GM20000 (cell line): ENCODE measurements around the gene INPP5A.
A peak's percentile ranks its signal among the peaks of the same experiment; 100 is the strongest.

Experiments
- DNase-seq: peaks from one replicate; pipeline ENCODE4 v3.0.0; 2012; ENCODE audit warnings: low spot score
- TF ChIP-seq, protein P1 (sequence below): IDR thresholded peaks from 2 replicates; pipeline ENCODE4 v1.5.1; 2012; ENCODE audit warnings: mild to moderate bottlenecking, control low read depth; ENCODE audit errors: extremely low read depth, missing control alignments

The INPP5A gene

DNA sequence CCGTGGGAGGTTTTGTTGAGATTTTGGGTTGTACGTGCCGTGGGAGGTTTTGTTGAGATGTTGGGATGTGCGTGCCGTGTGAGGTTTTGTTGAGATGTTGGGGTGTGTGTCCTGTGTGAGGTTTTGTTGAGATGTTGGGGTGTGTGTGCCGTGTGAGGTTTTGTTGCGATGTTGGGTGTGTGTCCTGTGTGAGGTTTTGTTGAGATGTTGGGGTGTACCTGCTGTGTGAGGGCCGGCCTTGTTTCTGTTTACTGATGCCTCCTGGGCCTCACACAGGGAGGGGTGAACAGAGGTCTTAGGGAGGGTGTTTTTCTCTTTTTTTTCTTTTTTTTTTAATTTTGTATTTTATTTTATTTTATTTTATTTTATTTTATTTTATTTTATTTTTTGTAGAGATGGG lies 36.7 kb downstream of the INPP5A start:
- TF ChIP-seq, protein P1, sequence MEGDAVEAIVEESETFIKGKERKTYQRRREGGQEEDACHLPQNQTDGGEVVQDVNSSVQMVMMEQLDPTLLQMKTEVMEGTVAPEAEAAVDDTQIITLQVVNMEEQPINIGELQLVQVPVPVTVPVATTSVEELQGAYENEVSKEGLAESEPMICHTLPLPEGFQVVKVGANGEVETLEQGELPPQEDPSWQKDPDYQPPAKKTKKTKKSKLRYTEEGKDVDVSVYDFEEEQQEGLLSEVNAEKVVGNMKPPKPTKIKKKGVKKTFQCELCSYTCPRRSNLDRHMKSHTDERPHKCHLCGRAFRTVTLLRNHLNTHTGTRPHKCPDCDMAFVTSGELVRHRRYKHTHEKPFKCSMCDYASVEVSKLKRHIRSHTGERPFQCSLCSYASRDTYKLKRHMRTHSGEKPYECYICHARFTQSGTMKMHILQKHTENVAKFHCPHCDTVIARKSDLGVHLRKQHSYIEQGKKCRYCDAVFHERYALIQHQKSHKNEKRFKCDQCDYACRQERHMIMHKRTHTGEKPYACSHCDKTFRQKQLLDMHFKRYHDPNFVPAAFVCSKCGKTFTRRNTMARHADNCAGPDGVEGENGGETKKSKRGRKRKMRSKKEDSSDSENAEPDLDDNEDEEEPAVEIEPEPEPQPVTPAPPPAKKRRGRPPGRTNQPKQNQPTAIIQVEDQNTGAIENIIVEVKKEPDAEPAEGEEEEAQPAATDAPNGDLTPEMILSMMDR: no peak
- no peak for DNase-seq

DNA sequence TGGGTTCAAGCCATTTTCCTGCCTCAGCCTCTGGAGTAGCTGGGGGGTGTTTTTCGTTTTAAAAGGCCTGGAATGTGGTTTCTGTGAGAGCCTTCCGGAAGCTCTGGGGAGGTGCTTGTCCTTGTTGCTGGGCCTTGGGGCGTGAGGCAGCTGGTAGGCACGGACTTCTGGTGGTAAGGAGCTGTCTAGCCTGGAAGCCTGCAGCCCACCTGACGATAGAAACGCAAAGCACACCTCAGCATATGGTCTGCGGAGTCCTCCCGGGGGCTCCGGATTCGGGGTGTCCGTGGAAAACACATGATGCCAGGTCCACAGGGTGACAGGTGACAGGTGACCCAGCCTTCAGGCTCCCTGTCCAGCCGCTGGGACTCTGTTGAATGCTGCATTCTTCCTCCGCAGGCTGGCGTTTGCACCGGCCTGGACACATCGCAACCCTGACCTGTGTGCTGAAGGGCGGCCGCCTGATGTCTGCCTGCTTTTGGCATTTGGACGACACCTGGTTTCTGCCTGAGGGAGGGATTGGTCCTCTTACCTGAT lies 37.3 kb downstream of the INPP5A start:
- DNase-seq: no peak
- TF ChIP-seq, protein P1: no peak

DNA sequence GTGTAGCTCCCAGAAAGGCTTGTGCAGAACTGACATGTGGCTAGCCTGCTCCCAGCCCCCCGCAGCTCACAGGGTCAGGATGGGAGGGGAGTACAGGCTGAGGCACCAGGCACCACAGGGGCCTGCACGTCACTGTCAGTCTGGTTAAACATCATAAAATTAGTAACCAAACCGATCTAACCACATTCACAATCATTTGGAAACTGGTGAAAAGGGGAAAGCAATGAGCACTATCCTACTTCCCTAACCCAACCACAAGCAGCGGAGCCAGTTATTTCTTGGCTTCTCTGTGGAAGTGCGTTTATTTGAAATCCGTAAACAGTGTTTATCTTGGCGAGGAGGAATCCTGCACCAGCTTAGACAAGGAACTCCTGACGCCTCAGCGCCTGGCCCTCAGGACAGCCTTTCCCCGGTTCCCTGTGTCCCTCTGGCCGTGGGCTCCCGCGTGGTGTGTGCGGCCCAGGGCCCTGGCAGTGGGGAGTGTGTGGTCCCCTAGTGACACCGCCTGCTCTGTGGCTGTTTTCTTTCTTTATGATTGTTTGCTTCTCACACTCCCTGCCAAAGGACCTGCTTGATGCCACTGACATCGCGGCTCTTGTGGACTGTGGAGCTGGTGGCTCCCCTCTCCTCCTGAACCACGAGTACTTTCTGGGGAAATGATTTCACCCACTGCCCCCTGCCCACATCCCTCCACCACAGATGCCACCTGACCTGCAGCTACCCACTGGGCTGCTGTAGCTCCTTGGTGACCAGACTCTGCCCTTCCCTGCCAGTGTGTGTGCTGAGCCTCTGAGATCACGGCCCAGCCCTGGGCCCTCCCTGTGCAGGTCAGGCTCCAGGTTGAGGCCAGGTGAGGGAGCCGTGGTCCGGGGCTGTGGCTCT lies 38.0 kb downstream of the INPP5A start:
- TF ChIP-seq, protein P1: no peak
- DNase-seq: peak; percentile 71

DNA sequence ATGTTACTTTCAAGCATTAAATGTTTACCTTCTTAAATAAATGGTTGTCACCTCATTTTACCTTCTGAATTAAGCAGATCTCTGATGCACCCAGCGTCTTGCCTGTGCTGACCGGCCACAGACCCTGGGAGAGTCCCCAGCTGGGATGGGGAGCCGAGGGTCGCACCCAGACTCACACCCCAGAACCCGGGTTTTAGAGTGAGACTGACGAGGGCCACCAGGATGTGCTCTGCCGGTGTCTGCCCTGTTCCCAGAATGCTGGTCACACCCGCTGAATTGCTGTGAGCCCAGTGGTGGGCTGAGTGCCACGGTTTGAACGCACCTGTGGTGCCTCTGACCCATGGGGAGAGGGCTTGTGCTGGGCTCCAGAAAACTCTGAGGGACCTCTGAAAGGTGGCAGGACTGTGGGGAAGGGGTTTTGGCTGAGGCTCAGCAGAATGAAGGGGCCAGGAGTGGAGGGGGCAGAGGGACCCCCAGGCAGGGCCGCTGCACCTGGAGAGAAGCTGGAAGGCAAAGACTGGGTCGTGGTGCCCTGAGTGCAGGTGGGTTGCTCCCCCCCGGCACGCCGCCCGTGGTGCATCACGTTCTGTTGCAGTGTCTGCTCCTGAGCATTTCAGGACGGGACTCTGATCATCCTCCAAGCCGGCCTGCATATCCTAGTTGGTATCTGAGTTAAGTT lies 39.2 kb downstream of the INPP5A start:
- TF ChIP-seq, protein P1: no peak

DNA sequence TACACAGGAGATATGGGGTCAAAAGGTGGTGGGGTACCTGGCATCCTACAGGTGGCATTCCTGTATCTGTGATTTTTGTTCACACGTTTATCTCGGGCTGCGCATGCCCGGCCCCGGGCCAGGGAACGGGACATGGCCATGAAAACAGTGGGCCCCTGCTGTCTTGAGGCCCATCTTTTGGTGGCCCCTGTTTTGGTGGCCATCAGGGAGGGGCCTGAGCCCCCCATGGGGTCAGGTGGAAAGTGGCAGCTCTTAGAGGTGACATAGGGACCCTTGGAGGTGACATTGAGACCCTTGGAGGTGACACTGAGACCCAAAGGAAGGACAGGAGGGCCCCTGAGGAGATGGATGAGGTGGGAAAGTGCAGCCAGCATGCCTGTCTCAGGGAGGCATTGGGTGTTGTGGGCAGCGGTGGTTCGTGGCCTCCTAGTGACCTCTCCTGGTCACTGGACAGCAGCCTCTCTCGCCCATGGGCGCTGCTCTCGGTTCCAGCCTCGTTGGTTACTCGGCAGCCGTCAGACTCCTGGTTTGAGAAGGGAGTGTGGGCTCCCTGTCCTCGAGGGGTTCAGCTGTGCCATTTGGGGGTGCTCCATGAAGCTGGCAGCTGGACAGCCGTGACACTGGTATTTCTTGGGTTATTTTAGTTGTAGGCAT lies 39.9 kb downstream of the INPP5A start:
- TF ChIP-seq, protein P1: no peak
- DNase-seq: no peak

More for the DNA sequence above, 39.2 kb downstream of the INPP5A start:
- no peak for DNase-seq

DNA sequence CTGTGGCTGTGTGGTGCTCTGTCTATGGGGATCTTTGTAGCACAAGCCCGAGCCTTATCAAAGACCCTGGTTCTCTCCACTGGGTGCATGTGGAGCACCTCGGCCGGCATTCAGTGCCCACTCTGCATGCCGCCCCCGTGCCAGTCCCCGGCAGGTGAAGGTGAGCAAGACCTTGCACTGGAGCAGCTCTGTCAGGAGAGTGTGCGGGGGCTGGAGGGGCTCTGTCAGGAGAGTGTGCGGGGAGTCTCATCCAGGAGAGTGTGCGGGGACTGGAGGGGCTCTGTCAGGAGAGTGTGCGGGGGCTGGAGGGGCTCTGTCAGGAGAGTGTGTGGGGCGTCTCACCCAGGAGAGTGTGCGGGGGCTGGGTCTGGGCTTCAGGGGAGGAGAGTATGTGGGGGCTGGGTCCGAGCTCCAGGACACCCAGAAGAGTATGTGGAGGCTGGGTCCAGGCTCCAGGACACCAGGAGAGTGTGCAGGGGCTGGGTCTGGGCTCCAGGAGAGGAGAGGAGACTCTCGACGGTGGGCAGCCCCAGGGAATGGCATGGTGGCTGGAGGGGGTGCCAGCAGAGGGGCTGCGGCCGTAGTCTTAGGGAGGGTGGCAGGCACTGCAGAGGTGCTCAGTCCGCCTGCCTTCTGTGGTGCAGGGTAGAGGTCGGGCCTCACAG lies 40.8 kb downstream of the INPP5A start:
- DNase-seq: no peak
- TF ChIP-seq, protein P1: no peak
